Stimulated activated CD8-positive, alpha-beta memory T cell treated with anti-CD3 and anti-CD28 coated beads, Interleukin-12 subunit alpha, Interleukin-12 subunit beta, amount 100 ng/mL, for 1 hour (primary cell): ENCODE data around the gene FOXI1.

Experiments used
- DNase-seq: peaks from one replicate; pipeline ENCODE4 v3.0.0-alpha.2; 2020; ENCODE audit warnings: low read depth

Gene FOXI1

GRCh38 chr5:170151097-170151831 is 45.6 kb downstream of the FOXI1 start:
- DNase-seq, result no peak

DNA sequence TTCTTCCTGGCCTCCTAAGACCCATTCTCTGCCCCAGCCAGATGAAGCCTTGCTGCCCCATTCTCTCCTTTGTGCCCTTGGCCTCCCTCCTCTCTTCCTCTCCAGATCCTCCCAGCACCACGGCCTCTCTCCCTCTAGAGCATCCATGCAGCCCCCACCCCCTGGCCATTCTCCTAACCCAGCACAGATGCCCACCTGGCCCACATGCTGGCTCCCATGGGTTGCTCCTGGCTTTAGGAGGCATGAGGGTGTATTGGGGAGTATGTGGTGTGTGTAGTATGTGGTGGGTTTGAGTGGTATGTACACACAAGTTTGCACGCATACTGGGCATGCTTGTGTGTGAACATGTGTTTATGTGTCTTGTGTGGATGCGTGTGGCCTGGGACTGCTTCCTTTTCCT is 47.1 kb downstream of the FOXI1 start:
- no peak for DNase-seq

DNA sequence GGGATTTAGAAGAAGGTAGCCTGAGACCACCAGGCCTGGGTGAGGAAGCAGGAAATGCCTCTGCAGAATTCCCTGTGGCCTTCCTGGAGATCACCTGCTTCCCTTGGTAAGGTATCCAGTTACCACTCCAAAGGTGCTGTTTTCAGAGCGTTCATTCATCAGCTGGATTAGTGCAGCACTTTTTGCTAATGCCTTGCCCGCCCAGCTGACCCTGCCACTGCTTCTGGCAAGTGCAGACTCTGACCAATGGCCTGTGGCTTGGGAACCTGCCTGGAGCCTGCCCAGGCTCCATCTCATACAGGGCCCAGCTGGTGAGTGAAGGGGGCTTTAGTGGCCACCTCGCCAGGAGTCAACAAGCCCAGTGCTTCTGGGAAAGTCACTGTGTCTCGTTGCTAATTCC is 48.6 kb downstream of the FOXI1 start:
- DNase-seq, result no peak

DNA sequence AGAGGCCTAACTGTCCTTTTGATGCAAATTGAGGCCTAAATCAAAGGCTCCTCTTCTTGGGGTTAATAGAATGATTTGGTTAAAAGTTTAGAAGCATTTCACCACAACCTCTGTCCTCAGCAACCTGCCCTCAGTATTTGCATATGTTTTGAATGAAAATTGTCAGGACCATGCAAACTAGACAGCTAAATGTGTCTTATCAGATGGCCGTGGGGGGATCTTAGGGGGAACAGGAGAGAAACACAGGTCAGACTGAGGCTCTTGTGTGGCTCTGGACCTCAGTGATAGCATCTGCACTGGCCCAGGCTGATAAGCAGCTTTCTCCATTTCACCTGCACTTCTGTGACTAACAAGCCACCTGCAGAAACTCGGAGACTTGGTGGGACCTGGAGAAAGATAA is 49.0 kb downstream of the FOXI1 start:
- DNase-seq, result no peak

DNA sequence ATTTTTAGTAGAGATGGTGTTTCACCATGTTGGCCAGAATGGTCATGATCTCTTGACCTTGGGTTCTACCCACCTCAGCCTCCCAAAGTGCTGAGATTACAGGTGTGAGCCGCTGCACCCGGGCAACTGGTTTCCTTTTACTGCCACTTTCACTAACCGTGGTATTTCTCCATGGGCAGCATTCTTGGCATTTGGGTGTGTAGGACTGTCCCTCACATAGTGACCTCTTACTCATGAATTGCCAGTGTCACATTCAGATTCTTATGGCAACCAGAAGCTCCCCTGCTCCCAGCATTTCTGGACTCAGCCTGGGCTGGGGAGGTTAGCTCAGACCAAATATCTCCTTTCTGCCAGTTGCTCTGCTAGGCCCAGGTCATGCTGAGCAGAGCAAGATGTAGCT is 50.1 kb downstream of the FOXI1 start:
- DNase-seq, result no peak

- DNase-seq, result no peak
These were observed 53.5 kb downstream of the FOXI1 start for GRCh38 chr5:170159101-170159698.
